Adrenal gland (tissue), 5 donors: ENCODE data around the gene ATP4B.

Source experiments
- CTCF ChIP-seq, 6 experiments: fragments of 450-650 bp in 4 of 6; fragments of 200-600 bp in 2 of 6; sonication (generic) in 1 of 6; IDR thresholded peaks; 1 replicate in 5 of 6; 2 replicates in 1 of 6; pipeline versions ENCODE4 v1.5.1 to v1.8.0; 2016 to 2021; ENCODE audit warnings: antibody characterized with exemption in 6 of 6, mild to moderate bottlenecking in 2 of 6, moderate library complexity in 1 of 6
- POLR2A ChIP-seq, 2 donors: fragments of 450-650 bp; IDR thresholded peaks; one replicate each; pipeline ENCODE4 v1.6.1; 2017; ENCODE audit warnings: antibody characterized with exemption in 2 of 2, mild to moderate bottlenecking in 2 of 2, moderate library complexity in 1 of 2
- donor health status: DM: no; HTN: no; CAD: no.

- TF ChIP-seq CTCF (IDR thresholded peaks at IDR 0.05) (no peak), POLR2A (IDR thresholded peaks at IDR 0.05) (no peak)
Observed at GRCh38 chr13:113627136-113627535, 30.9 kb downstream of the ATP4B start.
